GM12878 (cell line): ENCODE results near the gene STK38.

Experiments used
- CBX5 ChIP-seq: sonication (generic); IDR thresholded peaks from 2 replicates; pipeline ENCODE4 v1.6.1; 2016; ENCODE audit warnings: low read depth, moderate library complexity, mild to moderate bottlenecking, inconsistent platforms
- CTCF ChIP-seq, 3 experiments: IDR thresholded peaks in 2 of 3; conservative IDR thresholded peaks in 1 of 3; 2 replicates each; pipeline ENCODE4 v1.5.1; 2011; ENCODE audit warnings: low read depth in 3 of 3, low read length in 3 of 3, mild to moderate bottlenecking in 3 of 3, control low read depth in 2 of 3, moderate library complexity in 2 of 3, inconsistent platforms in 1 of 3, mixed read lengths in 1 of 3; ENCODE audit not compliant: control insufficient read depth in 2 of 3, insufficient read depth in 1 of 3; ENCODE audit errors: extremely low read depth in 1 of 3
- EZH2 ChIP-seq: IDR thresholded peaks from 2 replicates; pipeline ENCODE4 v1.6.1; 2012; ENCODE audit warnings: low read depth, mild to moderate bottlenecking, control low read depth, inconsistent platforms, low read length, borderline replicate concordance; ENCODE audit not compliant: control insufficient read depth
- HCFC1 ChIP-seq: fragments of 150-350 bp; IDR thresholded peaks from 2 replicates; pipeline ENCODE4 v1.6.1; 2014; ENCODE audit warnings: low read length
- LARP7 ChIP-seq: fragments of 450-650 bp; IDR thresholded peaks from 2 replicates; pipeline ENCODE4 v1.6.1; 2017; ENCODE audit warnings: mild to moderate bottlenecking
- NFYB ChIP-seq: IDR thresholded peaks from 2 replicates; pipeline ENCODE4 v1.6.1; 2011; ENCODE audit warnings: low read depth, mild to moderate bottlenecking, low read length, improper control_type of control experiment, moderate library complexity; ENCODE audit not compliant: insufficient read depth
- POLR2A ChIP-seq: IDR thresholded peaks from 2 replicates; pipeline ENCODE4 v1.6.1; 2011; ENCODE audit warnings: low read depth, mild to moderate bottlenecking, low read length
- RFX5 ChIP-seq: IDR thresholded peaks from 2 replicates; pipeline ENCODE4 v1.6.1; 2011; ENCODE audit warnings: low read depth, low read length, improper control_type of control experiment
- SUPT20H ChIP-seq: IDR thresholded peaks from 2 replicates; pipeline ENCODE4 v1.6.1; 2011; ENCODE audit warnings: low read depth, mild to moderate bottlenecking, low read length, moderate library complexity, borderline replicate concordance; ENCODE audit not compliant: control insufficient read depth
- TCF7 ChIP-seq: IDR thresholded peaks from 2 replicates; pipeline ENCODE4 v1.6.1; 2014; ENCODE audit warnings: antibody characterized with exemption, borderline replicate concordance

- no peak for TF ChIP-seq CTCF (IDR thresholded peaks at IDR 0.05 in 2 of 3, conservative IDR thresholded peaks at IDR 0.05 in 1 of 3; ENCODE audit: control insufficient read depth in 2 of 3, extremely low read depth in 1 of 3, insufficient read depth in 1 of 3, low read depth in 3 of 3, low read length in 3 of 3)
- TF ChIP-seq RFX5, result no peak
- no peak for TF ChIP-seq HCFC1
- no peak for TF ChIP-seq POLR2A
- no peak for TF ChIP-seq CBX5
- no peak for TF ChIP-seq EZH2
- no peak for TF ChIP-seq TCF7
- no peak for TF ChIP-seq NFYB
- no peak for TF ChIP-seq LARP7
- no peak for TF ChIP-seq SUPT20H
These were observed 86.4 kb downstream of the STK38 start for GRCh38 chr6:36460916-36461315.
